ENCODE data around the gene KCNAB1.
"Not testable (repeated sequence)": the region's sequence is repeated elsewhere in the genome, so short reads cannot be mapped to it uniquely, and the experiment has no call there.

GRCh38 chr3:156231221-156231620 lies 110.8 kb downstream of the KCNAB1 start:
- not testable (repeated sequence) for TF ChIP-seq YY1 (IDR thresholded peaks at IDR 0.05; ENCODE audit: insufficient read depth, insufficient read length); ZNF274 (IDR thresholded peaks at IDR 0.05; ENCODE audit: low read depth, low read length)

Data from NT2/D1 (cell line).